DND-41 (cell line): ENCODE results near the gene OSBPL1A.

Experiments
- ATAC-seq: fragments of 200-7000 bp; cut with Tn5 transposase; 3 replicates; pipeline ENCODE4 v1.9.1; 2021; ENCODE audit warnings: low read depth; ENCODE audit not compliant: insufficient read depth
- DNase-seq: peaks from one replicate; pipeline ENCODE4 v3.0.0-alpha.2; 2020
- H2AFZ ChIP-seq: 2 replicates; pipeline ENCODE4 v1.6.0; 2012; ENCODE audit warnings: low read depth, low read length
- H3K27ac ChIP-seq: 2 replicates; pipeline ENCODE4 v1.5.1; 2012; ENCODE audit warnings: low read length, inconsistent platforms
- H3K27me3 ChIP-seq: fragments of 200-600 bp; sonication (generic); 2 replicates; pipeline ENCODE4 v1.6.0; 2012; ENCODE audit warnings: low read length, mild to moderate bottlenecking, inconsistent platforms; ENCODE audit not compliant: insufficient read depth, poor library complexity
- H3K36me3 ChIP-seq: 2 replicates; pipeline ENCODE4 v1.5.1; 2012; ENCODE audit warnings: low read length, inconsistent platforms; ENCODE audit not compliant: insufficient read depth
- H3K4me1 ChIP-seq: 2 replicates; pipeline ENCODE4 v1.5.1; 2012; ENCODE audit warnings: mild to moderate bottlenecking, low read length; ENCODE audit not compliant: insufficient read depth
- H3K4me2 ChIP-seq: 2 replicates; pipeline ENCODE4 v1.6.0; 2012; ENCODE audit warnings: mild to moderate bottlenecking, moderate library complexity, low read length, inconsistent platforms; ENCODE audit not compliant: insufficient read depth
- H3K4me3 ChIP-seq, 2 experiments: fragments of 200-600 bp in 1 of 2; shearing (Covaris generic) in 1 of 2; 2 replicates each; pipeline ENCODE4 v1.5.1; 2012 to 2016; ENCODE audit warnings: inconsistent platforms in 2 of 2, low read length in 2 of 2, mild to moderate bottlenecking in 2 of 2, low read depth in 1 of 2, moderate library complexity in 1 of 2
- H3K79me2 ChIP-seq: 2 replicates; pipeline ENCODE4 v1.6.0; 2012; ENCODE audit warnings: low read length, inconsistent platforms; ENCODE audit not compliant: insufficient read depth
- H3K9ac ChIP-seq: 2 replicates; pipeline ENCODE4 v1.6.0; 2012; ENCODE audit warnings: low read depth, mild to moderate bottlenecking, inconsistent platforms, low read length, moderate library complexity
- H3K9me3 ChIP-seq: 2 replicates; pipeline ENCODE4 v1.5.1; 2012; ENCODE audit warnings: low read length, moderate library complexity, mild to moderate bottlenecking, inconsistent platforms; ENCODE audit not compliant: insufficient read depth, severe bottlenecking
- H4K20me1 ChIP-seq: 2 replicates; pipeline ENCODE4 v1.6.0; 2012; ENCODE audit warnings: low read length; ENCODE audit not compliant: insufficient read depth
- EZH2 ChIP-seq: IDR thresholded peaks from 3 replicates; pipeline ENCODE4 v1.6.1; 2012; ENCODE audit warnings: borderline replicate concordance, low read depth, mild to moderate bottlenecking, moderate library complexity, low read length, inconsistent platforms; ENCODE audit not compliant: severe bottlenecking
- TF ChIP-seq, protein P1 (sequence below): IDR thresholded peaks from 2 replicates; pipeline ENCODE4 v1.5.1; 2012; ENCODE audit warnings: borderline replicate concordance, low read length, moderate library complexity, mild to moderate bottlenecking; ENCODE audit not compliant: poor library complexity, severe bottlenecking; ENCODE audit errors: extremely low read depth

Gene OSBPL1A

DNA sequence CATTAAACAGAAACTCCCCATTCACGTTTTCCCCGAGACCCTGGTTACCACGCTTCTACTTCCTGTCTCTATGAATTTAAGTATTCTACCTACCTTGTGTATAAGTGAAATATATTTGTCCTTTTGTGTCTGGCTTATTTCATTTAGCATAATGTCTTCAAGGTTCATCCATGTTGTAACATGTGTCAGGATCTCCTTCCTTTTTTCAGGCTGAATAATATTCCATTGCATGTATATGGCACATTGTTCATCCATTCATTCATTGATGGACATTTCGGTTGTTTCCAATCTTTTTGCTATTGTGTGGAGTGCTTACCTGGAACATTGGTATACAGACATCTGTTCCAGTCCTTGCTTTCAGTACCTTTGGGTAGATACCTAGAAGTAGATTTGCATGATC lies 276.9 kb downstream of the OSBPL1A start:
- Histone ChIP-seq H3K9ac (no peak overlapping the region), H3K36me3 (peaks cover 45% of the 10 kb centered on the region), H3K27me3 (no peaks in the 10 kb centered on the region), H3K79me2 (no peaks in the 10 kb centered on the region), H3K9me3 (no peaks in the 10 kb centered on the region), H3K4me3 (no peak overlapping the region), H3K4me1 (no peaks in the 10 kb centered on the region), H2AFZ (no peak overlapping the region), H3K27ac (no peak overlapping the region), H3K4me2 (no peak overlapping the region), H4K20me1 (0 out of 2 replicates have a peak, but pooled peaks cover 4% of the 10 kb centered on the region)
- no peak for ATAC-seq
- DNase-seq = no peak
- no peak for TF ChIP-seq EZH2
- TF ChIP-seq, protein P1, sequence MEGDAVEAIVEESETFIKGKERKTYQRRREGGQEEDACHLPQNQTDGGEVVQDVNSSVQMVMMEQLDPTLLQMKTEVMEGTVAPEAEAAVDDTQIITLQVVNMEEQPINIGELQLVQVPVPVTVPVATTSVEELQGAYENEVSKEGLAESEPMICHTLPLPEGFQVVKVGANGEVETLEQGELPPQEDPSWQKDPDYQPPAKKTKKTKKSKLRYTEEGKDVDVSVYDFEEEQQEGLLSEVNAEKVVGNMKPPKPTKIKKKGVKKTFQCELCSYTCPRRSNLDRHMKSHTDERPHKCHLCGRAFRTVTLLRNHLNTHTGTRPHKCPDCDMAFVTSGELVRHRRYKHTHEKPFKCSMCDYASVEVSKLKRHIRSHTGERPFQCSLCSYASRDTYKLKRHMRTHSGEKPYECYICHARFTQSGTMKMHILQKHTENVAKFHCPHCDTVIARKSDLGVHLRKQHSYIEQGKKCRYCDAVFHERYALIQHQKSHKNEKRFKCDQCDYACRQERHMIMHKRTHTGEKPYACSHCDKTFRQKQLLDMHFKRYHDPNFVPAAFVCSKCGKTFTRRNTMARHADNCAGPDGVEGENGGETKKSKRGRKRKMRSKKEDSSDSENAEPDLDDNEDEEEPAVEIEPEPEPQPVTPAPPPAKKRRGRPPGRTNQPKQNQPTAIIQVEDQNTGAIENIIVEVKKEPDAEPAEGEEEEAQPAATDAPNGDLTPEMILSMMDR = no peak

DNA sequence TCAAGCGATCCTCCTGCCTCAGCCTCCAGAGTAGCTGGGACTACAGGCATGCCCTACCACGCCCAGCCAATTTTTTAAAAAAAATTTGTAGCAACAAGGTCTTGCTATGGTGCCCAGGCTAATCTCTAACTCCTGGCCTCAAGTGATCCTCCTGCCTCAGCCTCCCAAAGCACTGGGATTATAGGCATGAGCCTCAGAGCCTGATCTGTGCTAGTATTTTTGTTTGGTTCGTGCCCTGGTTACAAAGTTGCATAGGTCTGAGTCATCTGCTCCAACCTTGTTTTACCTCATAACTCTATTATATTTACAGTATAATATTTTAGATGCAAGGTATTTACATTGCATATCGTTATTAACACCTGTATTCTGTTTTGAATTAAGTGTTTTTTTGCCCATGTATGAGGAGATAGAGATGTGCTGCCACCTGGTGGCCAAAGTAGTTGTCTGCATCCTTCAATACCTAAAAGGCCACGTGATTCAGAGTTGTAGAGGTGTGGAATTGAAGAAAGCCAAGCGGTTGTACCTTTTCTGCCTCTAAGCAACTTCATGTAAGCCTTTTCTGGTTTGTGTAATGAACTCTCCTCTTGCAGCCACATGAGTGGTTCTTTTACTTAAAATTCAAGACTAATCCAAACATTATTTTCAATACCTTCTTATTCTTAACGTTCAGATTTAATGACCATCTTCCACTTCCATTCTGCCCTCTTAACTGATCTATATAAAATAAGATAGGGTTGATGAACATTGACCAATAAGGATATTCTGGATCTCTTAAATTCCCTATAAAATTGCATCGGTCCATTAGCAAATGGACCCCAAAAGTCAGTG lies 278.7 kb downstream of the OSBPL1A start:
- Histone ChIP-seq H3K36me3 (peaks cover 52% of the 10 kb centered on the region), H3K9me3 (no peaks in the 10 kb centered on the region), H3K27me3 (no peaks in the 10 kb centered on the region), H4K20me1 (0 out of 2 replicates have a peak, but pooled peaks cover 4% of the 10 kb centered on the region), H3K9ac (no peak overlapping the region), H3K4me1 (no peaks in the 10 kb centered on the region), H3K79me2 (no peaks in the 10 kb centered on the region), H3K27ac (no peak overlapping the region), H3K4me2 (no peak overlapping the region), H3K4me3 (no peak overlapping the region), H2AFZ (no peak overlapping the region)
- peak; percentile 75 for DNase-seq
- peak; percentile 88 for ATAC-seq
- TF ChIP-seq, protein P1 = peak; percentile 91
- TF ChIP-seq EZH2 = no peak

DNA sequence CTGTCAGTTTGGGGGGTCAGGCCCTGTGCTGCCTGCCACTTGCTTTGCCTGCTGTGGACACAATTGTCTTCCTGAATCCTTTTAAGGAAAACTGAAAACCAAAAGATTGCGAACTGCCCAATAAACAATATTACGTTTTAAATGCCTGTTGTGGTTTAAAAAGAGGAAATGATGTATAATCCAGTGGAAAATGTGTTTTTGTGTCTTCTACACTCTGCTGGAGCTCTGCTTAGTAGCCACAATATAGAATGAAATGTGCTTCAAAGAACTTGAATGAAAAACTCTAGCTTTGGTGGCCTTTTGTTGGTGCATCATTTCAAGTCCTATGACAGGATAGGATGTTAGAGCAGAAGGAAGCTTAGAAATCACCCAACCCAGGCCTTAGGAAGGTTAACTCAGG lies 282.0 kb downstream of the OSBPL1A start:
- no peak overlapping the region for H3K4me3 ChIP-seq
- H3K27ac ChIP-seq = no peak overlapping the region
- H3K36me3 ChIP-seq = peaks cover 53% of the 10 kb centered on the region
- no peak overlapping the region for H2AFZ ChIP-seq
- no peak overlapping the region for H3K9ac ChIP-seq
- H4K20me1 ChIP-seq = peaks cover 2% of the 10 kb centered on the region; the same call in 1 of the 2 replicates
- H3K9me3 ChIP-seq = no peaks in the 10 kb centered on the region
- H3K4me1 ChIP-seq = no peaks in the 10 kb centered on the region
- H3K4me2 ChIP-seq = no peak overlapping the region
- ATAC-seq (no peak), DNase-seq (no peak)
- no peak for TF ChIP-seq EZH2
- TF ChIP-seq, protein P1 = no peak
- no peaks in the 10 kb centered on the region for H3K27me3 ChIP-seq
- no peaks in the 10 kb centered on the region for H3K79me2 ChIP-seq
